DMS53 treated with DMSO at 0.1 percent for 48 hours (cell line): ENCODE data around the gene MPRIP.
A peak's percentile ranks its signal among the peaks of the same experiment; 100 is the strongest.
"Not testable (repeated sequence)": the region's sequence is repeated elsewhere in the genome, so short reads cannot be mapped to it uniquely, and the experiment has no call there.

Experiments
- DNase-seq: peaks from one replicate; lab custom pipeline; 2025; ENCODE audit not compliant: unreplicated experiment; lab: John Stamatoyannopoulos, UW

Gene MPRIP, protein sequence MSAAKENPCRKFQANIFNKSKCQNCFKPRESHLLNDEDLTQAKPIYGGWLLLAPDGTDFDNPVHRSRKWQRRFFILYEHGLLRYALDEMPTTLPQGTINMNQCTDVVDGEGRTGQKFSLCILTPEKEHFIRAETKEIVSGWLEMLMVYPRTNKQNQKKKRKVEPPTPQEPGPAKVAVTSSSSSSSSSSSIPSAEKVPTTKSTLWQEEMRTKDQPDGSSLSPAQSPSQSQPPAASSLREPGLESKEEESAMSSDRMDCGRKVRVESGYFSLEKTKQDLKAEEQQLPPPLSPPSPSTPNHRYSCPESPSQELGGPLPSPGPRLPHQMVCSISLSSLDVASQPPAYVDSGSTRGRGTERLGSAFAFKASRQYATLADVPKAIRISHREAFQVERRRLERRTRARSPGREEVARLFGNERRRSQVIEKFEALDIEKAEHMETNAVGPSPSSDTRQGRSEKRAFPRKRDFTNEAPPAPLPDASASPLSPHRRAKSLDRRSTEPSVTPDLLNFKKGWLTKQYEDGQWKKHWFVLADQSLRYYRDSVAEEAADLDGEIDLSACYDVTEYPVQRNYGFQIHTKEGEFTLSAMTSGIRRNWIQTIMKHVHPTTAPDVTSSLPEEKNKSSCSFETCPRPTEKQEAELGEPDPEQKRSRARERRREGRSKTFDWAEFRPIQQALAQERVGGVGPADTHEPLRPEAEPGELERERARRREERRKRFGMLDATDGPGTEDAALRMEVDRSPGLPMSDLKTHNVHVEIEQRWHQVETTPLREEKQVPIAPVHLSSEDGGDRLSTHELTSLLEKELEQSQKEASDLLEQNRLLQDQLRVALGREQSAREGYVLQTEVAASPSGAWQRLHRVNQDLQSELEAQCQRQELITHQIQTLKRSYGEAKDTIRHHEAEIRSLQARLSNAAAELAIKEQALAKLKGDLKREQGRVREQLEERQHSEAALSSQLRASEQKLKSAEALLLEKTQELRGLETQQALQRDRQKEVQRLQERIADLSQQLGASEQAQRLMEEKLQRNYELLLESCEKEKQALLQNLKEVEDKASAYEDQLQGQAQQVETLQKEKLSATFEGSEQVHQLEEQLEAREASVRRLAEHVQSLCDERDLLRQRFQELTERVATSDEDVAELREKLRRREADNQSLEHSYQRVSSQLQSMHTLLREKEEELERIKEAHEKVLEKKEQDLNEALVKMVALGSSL (N-terminal part only)

DNA sequence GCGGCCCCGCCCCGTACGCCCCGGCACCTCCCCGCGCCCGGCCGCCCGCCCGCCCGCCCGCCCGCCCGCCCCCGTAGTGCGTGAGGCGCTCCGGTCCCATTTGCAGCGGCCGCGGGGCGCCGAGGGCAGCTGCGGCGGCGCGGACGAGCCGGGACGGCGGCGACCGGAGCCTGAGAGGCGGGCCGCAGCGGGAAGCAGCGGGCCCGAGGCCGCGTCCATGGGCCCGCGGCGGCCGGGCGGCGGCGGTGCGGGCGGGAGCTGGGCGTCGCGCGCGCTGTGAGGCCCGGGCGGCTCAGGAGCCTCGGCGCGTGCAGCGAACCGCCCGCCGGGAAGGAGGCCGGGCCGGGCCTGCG lies at the start of gene MPRIP:
Gene MPRIP, plus strand, starts transcription at position 74 of the 353 bp plus-strand sequence. CDS start 392 bp downstream, outside the sequence.
- DNase-seq = no peak

DNA sequence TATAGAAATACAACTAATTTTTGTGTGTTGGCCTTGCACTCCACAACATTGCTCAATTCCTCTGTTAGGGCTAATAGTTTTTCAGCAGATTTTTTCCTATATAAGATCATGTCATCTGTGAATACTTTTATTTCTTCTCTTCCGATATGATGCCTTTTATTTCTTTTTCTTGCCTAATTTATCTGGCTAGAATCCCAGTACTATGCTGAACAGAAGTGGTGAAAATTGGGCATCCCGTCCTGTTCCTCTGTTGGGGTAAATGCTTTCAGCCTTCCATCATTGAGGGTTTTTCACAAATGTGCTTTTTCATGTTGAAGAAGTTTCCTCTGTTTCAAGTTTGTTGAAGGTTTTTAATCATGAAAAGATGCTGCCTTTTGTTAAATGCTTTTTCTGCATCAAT lies 47.6 kb upstream of the MPRIP start:
- no peak for DNase-seq

DNA sequence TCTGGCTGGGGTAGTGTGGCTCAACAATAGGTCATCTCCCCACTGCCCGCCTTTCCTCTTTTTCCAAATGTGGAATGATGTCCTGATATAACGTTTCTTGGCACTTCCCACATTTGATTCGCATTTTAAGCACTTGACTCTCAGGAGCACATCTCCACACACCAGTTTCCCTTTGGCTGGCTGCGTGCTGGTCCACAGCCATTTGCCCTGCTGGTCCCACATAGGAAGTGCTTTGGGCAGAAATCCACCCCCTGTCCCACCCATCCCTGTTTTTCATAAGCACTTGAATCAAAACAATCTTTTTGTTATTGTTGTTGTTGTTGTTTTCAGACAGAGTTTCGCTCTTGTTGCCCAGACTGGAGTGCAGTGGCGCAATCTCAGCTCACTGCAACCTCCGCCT lies 46.3 kb upstream of the MPRIP start:
- DNase-seq = no peak

DNA sequence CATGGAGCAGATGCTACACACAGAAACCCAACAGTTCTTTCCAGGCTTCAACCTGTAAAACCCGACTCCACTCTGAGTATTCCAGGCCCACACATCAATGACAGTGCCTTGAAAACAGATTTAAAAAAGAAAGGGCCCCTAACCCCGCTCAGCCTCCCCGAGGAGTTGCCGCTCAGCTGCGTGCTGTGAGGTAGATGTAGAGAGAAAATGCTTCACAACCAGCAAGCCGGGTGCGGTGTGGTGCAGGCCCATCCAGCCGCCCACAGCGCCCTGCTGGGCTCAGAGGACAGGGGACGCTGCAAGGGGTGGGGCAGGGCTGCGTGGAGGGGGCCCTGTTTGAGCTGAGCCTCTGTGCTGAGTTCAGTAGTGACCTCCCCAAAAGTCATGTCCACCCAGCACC lies 45.5 kb upstream of the MPRIP start:
- DNase-seq = not testable (repeated sequence)

DNA sequence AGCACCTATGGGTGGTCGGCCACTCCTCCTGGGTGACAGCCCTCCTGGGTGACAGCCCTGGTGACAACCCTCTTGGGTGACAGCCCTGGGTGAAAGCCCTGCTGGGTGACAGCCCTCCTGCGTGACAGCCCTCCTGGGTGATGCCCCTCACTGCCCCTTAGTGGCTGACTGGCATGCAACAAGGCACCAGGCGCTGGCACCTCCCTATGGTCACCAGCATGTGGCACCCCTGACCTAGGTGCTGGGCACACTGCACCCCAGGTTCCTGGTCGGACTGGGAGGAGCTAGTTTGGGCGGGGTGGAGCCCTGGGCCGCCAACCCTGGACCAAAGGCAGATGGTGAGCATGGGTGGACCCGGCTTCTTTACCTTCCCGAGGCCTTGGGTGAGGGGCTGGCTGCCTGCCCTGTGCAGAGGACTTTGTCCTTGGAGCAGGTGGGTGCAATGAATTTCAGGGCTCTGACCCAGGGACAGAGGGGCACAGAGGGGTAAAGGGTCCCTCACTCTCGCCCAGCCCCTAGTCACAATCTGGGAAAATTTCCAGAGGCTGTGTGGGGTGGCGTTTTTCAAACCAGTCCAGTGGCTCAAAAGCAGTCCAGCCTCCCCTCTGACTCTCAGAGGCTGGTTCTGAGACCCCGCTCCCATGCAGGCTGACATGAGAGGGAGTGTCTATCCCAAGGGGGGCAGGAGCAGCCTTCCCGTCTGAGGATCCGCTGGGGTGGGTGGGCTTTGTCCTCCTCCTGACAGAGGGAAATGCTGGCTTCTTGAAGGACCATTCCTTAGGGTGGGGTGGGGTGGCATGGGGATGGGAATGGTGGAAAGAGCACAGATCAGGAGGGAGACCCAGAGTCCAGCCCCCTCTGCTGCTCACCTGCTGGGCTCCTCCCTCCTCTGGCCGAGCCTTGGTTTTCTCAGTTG lies 44.5 kb upstream of the MPRIP start:
- DNase-seq = no peak

DNA sequence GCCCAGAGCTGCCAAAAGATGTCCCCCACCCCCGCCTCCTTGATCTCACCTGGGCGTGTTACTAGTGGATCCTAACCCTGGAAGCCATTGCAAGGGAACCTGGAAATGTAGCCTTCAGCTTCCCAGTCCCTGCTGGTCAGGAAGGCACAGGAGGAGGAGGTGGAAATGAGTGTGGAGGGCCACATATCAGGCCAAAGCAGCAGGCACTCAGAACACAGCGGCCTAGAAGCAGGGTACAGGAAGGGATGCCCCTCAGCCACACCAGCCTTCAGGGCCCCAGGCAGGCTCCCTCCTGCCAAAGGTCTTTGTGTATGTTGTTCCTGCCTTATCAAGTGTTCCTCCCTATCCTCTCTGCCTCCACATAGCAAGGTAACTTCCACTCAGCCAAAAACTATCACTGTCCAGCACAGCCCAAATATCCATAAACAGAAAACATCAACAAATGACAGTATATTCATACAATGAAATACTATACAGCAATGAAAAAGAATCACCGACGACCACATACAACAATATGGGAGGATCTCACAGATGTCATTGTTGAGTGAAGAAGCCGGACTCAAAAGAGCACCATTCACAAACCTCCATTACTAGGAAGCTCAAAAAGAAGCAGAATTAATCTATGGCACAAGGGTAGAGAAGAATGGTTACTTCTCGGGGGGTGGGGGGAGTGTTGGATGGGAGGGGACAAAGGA lies 42.2 kb upstream of the MPRIP start:
- DNase-seq = no peak

DNA sequence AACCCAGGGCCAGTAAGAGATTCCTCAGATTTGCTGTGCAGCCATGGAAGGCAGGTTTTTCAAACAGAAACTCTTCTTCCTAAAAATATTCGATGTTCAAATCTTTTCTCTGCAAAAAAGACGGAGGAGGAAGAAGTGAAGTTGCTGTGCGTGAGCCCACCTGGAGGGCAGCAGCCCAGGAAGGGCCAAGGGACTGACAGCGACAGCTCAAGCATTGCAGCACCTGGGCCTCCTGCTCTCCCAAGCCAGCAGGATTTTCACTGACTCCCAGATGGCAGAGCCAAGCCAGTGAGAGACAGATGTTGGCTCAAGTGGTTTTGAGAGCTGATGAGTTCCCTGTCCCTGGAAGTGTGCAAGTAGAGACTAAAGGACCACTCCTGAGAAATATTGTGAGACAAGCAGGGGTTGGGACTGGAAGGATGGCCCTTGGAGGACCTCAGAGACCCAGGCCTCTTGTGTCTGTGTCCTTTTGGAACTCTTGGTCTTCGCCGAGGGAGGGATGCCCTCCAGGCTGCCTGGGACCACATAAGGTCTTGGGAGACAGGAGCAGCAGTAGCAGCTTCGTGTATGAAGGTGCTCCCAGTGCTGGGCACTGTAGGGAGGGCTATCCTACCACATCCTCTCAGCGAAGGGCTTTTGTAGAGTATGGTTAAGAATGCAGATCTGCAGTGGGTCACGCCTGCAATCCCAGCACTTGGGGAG lies 41.0 kb upstream of the MPRIP start:
- no peak for DNase-seq

DNA sequence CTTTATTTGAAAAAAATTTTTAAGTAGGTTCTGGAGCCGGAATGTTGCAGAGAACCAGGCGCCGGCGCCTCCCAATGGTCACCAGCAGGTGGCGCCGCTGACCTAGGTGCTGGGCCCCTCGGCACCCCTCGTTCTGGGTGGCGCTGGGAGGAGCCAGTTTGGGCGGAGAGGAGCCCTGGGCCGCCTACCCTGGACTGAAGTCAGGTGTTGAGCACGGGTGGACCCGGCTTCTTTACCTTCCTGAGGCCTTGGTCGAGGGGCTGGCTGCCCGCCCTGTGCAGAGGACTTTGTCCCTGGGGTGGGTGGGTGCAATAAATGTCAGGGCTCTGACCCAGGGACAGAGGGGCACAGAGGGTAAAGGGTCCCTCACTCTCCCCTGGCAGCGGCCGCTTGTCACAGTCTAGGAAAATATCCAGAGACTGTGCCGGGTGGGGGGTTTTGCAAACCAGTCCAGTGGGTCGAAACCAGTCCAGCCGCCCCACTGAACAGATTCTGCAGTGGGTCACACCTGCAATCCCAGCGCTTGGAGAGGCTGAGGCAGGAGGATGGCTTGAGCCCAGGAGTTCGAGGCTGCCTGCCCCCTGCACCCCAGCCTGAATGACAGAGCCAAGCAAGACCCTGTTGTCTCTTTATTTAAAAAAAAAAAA lies 40.3 kb upstream of the MPRIP start:
- DNase-seq = peak; percentile 27

DNA sequence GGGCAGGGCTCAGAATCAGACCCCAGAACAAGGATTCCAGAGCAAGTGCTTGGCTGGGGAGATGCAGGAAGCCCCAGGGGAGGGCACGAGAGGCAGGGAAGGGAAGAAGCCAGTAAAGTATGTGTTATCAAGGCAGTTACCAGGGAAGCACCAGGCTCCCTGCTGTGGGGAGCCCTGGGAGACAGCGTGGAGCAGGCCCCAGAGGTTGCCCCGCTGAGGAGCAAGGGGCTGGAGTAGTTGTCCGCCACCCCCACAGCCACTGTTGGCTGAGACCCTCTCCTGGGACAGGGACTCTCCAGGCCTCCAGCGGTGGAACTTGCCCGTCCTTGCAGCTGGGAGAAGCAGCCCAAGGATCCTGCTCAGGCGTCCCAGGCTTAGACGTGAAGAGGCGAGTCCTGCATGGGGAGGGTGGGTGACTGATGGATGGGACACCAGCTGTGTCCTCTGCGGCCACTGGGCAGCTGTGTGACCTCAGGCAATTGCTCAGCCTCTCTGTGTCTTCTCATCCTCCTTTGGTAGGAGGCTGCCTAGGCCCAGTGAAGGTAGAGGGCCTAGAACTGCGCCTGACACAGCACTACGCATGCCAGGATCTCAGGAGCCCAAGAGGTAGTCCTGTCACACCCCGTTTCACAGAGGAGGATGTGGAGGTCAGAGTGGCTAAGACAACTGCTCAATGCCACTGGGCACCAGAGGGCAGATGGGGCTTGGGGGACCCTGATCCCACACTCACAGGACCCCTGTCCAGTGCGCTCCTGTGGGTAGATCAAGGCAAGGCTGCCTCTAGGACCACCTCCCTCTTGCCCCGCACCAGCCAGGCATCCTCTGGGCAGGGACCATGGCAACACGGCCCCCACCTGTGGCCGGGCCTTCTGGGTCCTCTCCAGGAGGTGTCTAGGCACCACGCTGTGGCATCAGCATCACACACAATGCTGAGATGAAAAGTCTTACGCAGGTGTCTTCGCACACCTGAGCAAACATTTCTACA lies 39.2 kb upstream of the MPRIP start:
- DNase-seq = not testable (repeated sequence)

DNA sequence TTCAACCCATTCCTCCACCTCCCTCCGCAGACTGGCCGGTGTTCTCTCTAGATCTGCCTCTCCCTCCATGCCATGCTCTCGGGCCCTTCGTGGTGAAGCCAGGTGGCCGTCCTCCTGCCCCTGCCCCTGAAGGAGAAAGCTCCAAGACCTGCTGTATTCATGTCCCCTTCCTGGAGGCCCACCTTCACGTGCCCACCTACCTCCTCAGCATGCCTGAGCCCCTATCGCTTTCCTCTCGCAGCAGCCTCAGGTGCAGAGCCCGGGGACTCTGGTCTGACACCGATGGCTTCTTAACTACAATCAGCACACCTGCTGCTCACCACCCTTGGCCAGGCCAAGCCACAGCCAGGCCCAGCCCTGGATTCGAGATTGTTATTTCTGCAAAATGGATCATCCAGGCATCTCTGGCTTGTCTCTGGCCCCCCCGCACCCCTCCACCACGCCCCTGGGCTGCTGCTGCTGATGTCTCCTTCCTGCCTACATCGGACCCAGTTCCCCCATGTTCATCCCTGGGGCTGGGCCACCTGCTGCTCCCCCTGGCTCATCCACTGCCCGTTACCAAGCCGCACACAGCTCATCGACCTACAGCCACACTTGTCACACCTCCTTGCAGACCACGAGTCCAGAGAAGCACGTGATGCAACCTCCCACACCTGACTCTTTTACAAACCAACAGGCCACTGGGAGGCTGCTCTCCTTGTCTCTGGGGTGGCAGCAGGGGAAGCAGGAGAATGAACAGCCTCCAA lies 37.8 kb upstream of the MPRIP start:
- no peak for DNase-seq

DNA sequence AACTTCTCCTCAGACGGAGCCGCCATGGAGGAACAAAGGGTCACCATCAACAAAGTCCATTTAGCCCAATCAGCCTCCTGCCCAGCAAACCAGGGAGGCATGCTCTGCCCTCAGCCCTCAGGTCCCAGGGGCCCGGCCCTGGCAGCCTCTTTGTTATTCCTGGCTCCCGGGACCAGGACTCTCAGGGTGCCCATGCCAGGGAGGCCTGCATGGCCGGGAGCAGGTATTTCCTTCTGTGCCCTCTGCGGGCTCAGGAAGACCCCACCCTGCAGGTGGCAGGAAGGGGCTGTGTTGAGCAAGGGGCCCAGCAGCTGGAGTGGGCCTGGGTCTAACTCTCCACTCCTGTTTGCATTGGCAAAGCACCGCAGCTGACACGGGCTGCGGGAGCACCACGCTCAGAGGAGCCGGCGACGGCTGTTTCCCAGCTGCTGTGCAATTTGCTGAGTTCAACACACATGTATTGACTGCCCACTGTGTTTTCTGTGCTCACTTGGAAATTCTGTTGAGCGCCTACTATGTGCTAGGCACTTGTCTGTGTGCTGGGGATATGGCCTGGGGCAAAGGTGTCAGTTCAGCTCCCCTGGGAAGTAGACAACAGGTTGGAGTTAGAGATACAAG lies 37.2 kb upstream of the MPRIP start:
- not testable (repeated sequence) for DNase-seq

DNA sequence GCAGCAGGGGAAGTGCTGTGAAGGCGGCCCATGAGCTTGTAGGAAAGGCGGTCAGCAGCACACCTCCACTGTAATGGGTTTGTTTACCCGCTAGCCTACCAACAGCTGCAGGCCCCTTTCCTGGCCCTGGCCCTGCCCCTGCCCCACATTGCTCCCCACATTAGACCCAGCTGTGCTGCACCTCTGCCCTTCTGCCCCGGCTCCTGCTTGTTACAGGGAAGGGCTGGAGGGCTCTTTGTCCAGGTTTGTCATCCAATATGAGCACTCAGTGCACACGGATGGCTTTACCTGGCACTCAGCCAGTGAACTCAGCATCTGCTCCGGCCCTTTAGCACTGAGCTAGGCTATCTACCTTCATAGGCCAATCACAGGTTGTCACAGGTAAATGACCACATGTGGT lies 34.4 kb upstream of the MPRIP start:
- not testable (repeated sequence) for DNase-seq

DNA sequence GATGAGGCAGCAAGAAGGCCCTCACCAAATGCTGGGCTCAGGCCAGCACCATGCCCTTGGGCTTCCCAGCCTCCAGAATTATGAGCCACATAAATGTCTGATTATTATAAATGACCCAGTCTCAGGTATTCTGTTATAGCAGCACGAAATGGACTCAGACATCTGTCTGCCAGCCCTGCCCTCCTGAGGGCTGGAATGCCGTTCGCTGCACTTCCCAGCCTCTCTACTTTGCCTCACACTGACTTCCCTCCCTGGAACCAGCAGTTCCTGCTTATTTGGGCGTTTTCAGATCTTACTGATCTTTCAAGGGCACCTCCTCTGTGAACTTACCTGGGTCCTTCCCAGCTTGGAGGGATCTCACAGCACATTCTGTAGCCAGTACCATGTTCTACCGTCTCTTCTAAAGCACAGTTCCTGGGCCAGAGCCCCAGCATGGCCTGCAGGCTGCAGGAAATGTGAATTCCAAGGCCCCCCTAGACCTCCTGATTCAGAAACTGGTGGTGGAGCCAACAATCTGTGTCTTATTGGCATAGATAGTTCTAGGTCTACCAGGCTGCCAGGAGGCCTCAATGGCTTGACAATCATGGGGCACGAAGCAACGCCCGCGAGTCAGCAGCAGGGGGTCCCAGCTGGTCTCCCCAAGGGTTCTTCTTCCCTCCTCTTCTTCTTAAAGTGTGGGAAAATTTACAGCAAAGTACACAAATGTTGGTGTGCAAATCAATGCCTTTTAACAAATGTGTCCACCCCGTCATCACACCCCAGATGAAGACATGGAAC lies 33.4 kb upstream of the MPRIP start:
- DNase-seq = not testable (repeated sequence)

DNA sequence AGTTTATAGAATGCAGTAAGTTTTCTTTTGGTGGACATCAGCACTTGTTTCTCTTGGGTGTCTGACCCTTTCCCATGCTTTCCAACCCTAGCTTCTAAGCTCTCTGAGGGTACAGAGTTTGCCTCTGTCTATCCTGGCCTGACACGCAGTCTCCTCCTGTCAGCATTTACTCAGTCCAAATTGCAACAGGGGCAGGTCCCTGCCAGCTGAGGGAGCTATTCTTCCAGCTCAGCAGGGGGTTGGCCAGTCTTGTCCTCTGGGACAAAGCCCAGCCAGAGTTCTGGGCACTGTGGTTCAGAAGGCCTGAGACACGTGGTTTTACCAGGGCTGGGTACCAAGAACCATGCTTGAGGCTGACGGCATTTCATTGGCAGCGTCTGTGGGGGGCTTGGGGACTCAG lies 32.3 kb upstream of the MPRIP start:
- not testable (repeated sequence) for DNase-seq

DNA sequence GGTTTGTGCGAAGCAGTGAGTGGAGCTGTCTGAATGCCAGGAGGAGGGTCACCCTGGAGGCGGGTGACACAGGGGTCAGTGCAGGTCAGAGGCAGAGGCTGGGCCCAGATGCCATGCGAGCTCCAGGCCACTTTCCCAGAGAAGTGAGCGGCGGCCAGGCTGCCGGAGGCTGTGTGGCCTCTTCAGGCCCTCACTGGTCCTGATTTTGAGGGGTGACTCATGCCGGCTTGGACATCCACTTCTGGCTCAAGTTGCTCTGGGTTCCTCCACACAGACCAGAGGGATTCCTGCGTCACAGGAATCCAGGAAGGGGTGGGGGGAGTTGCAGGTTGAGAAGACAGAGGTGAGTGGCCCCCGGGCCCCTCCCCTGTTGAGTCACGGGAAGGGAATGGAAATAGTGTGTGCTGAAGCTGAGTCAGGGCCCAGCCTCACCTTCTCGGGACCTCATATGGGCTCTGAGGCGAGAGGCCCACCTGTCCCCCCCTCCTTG lies 31.7 kb upstream of the MPRIP start:
- DNase-seq = not testable (repeated sequence)
